SU-DHL-6 (cell line): Measurements from ENCODE around the gene DCLK1.

Source experiments
- H2AFZ ChIP-seq: fragments of 200-600 bp; sonication (generic); 2 replicates; pipeline ENCODE4 v1.6.1; 2014; ENCODE audit warnings: low read depth, mild to moderate bottlenecking, moderate library complexity, mixed read lengths, antibody characterized with exemption, low read length; ENCODE audit not compliant: severe bottlenecking
- H3F3A ChIP-seq: fragments of 200-600 bp; shearing (Covaris generic); 2 replicates; pipeline ENCODE4 v1.6.0; 2016; ENCODE audit warnings: antibody characterized with exemption, mild to moderate bottlenecking; ENCODE audit not compliant: insufficient read depth
- H3K27ac ChIP-seq: fragments of 200-600 bp; sonication (generic); 2 replicates; pipeline ENCODE4 v1.5.1; 2016; ENCODE audit warnings: low read depth, mild to moderate bottlenecking, low read length, moderate library complexity, mixed read lengths
- H3K27me3 ChIP-seq: fragments of 200-600 bp; sonication (generic), shearing (Covaris generic); 2 replicates; pipeline ENCODE4 v1.6.0; 2014; ENCODE audit warnings: mild to moderate bottlenecking, low read length
- H3K36me3 ChIP-seq: fragments of 200-600 bp; sonication (generic); 2 replicates; pipeline ENCODE4 v1.6.1; 2014; ENCODE audit warnings: mild to moderate bottlenecking, low read length, mixed read lengths
- H3K4me2 ChIP-seq: fragments of 300-600, 200-600 bp; shearing (Covaris generic), sonication (generic); 2 replicates; pipeline ENCODE4 v1.6.0; 2014; ENCODE audit warnings: low read length, low read depth, mild to moderate bottlenecking; ENCODE audit not compliant: poor library complexity, severe bottlenecking
- H3K4me3 ChIP-seq: fragments of 200-600 bp; sonication (generic); 2 replicates; pipeline ENCODE4 v1.5.1; 2014; ENCODE audit warnings: antibody characterized with exemption, low read length, mild to moderate bottlenecking, mixed read lengths; ENCODE audit not compliant: insufficient read depth, poor library complexity, severe bottlenecking
- H3K79me2 ChIP-seq: fragments of 200-600 bp; sonication (generic); 2 replicates; pipeline ENCODE4 v1.6.1; 2014; ENCODE audit warnings: mild to moderate bottlenecking, low read length, moderate library complexity; ENCODE audit not compliant: insufficient read depth
- H3K9ac ChIP-seq: fragments of 200-600 bp; sonication (generic); 2 replicates; pipeline ENCODE4 v1.7.0; 2014; ENCODE audit warnings: mild to moderate bottlenecking, low read length
- H3K9me2 ChIP-seq: fragments of 200-600 bp; sonication (generic); replicated peaks from 2 replicates; pipeline ENCODE4 v1.6.1; 2014; ENCODE audit warnings: low read length; ENCODE audit not compliant: insufficient read depth
- H3K9me3 ChIP-seq: fragments of 200-600 bp; sonication (generic); 2 replicates; pipeline ENCODE4 v1.6.1; 2014; ENCODE audit warnings: low read length, mixed read lengths; ENCODE audit not compliant: insufficient read depth
- H4K20me1 ChIP-seq: fragments of 200-600 bp; sonication (generic); 2 replicates; pipeline ENCODE4 v1.6.1; 2014; ENCODE audit warnings: low read depth, mild to moderate bottlenecking, antibody characterized with exemption, low read length, moderate library complexity, mixed read lengths
- EZH2phosphoT487 ChIP-seq: fragments of 200-600 bp; sonication (generic), shearing (Covaris generic); conservative IDR thresholded peaks from 2 replicates; pipeline ENCODE4 v1.6.1; 2018; ENCODE audit warnings: mild to moderate bottlenecking, antibody characterized with exemption, low read length, moderate library complexity, mixed read lengths
- TF ChIP-seq, protein P1 (sequence below): fragments of 200-600 bp; sonication (generic); IDR thresholded peaks from one replicate; pipeline ENCODE4 v1.5.1; 2017; ENCODE audit warnings: antibody characterized with exemption, mild to moderate bottlenecking, low read length, moderate library complexity; ENCODE audit not compliant: insufficient read depth, poor library complexity, severe bottlenecking

The DCLK1 gene

GRCh38 chr13:36173571-36174322 is 42.6 kb upstream of the DCLK1 start:
- Histone ChIP-seq H3K4me3 (no peak overlapping the region), H3K9me2 (no peaks in the 10 kb centered on the region), H3K4me2 (no peak overlapping the region), H3F3A (no peaks in the 10 kb centered on the region), H3K9me3 (no peaks in the 10 kb centered on the region), H3K27ac (no peak overlapping the region), H3K36me3 (no peaks in the 10 kb centered on the region), H2AFZ (no peak overlapping the region), H4K20me1 (no peaks in the 10 kb centered on the region), H3K9ac (no peak overlapping the region), H3K27me3 (no peaks in the 10 kb centered on the region), H3K79me2 (no peaks in the 10 kb centered on the region)
- no peak for TF ChIP-seq EZH2phosphoT487
- TF ChIP-seq, protein P1, sequence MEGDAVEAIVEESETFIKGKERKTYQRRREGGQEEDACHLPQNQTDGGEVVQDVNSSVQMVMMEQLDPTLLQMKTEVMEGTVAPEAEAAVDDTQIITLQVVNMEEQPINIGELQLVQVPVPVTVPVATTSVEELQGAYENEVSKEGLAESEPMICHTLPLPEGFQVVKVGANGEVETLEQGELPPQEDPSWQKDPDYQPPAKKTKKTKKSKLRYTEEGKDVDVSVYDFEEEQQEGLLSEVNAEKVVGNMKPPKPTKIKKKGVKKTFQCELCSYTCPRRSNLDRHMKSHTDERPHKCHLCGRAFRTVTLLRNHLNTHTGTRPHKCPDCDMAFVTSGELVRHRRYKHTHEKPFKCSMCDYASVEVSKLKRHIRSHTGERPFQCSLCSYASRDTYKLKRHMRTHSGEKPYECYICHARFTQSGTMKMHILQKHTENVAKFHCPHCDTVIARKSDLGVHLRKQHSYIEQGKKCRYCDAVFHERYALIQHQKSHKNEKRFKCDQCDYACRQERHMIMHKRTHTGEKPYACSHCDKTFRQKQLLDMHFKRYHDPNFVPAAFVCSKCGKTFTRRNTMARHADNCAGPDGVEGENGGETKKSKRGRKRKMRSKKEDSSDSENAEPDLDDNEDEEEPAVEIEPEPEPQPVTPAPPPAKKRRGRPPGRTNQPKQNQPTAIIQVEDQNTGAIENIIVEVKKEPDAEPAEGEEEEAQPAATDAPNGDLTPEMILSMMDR, result no peak

DNA sequence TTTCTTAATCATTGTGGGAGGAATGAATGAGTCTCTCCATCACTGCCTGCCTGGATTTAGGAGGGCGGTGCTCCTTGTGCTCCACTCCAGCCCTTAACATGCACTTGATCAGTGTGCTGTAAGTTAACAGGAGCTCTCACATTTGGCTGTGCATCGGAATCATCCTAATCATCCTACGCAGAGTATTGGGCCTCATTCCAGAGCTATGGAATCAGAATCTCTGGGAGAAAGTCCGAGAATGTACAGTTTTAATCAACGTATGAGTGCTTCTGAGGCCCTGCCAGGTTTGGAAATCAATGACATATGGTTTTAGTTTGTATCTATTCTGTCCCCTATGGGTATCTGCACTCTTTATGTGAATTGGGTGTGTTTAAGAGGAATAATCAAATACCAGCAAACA is 34.9 kb upstream of the DCLK1 start:
- TF ChIP-seq EZH2phosphoT487, result no peak
- TF ChIP-seq, protein P1, result no peak
- no peak overlapping the region for H3K27ac ChIP-seq

DNA sequence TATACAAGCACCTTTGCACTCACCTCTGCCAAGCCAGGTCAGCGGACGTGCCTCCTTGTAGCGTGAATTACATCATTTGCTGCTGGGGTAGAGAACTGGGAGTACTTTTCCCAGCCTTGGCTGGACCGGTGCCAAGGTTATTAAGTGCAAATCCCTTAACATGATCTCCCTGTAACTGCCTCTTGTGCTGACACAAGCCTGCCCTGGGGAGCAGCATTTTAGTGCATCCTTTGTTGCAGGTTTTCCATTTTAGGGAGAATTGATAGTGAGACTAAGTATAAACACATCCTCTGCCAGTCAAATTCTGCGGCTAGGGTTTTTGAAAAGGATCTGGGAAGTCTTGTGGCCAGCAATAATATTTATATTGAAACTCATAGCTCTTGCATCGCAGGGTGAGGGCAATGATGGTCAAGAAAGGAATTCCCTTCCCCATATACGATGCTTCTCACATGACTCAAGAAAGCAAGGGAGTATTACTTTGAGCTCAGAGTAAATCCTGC is 32.7 kb upstream of the DCLK1 start:
- Histone ChIP-seq H3K4me2 (no peak overlapping the region), H3F3A (no peaks in the 10 kb centered on the region), H3K27ac (no peak overlapping the region), H4K20me1 (no peaks in the 10 kb centered on the region), H3K9ac (no peak overlapping the region), H3K27me3 (no peaks in the 10 kb centered on the region), H3K9me2 (no peaks in the 10 kb centered on the region), H2AFZ (no peak overlapping the region), H3K36me3 (no peaks in the 10 kb centered on the region), H3K9me3 (no peaks in the 10 kb centered on the region), H3K4me3 (no peak overlapping the region), H3K79me2 (no peaks in the 10 kb centered on the region)
- TF ChIP-seq, protein P1, result no peak
- no peak for TF ChIP-seq EZH2phosphoT487

More for the DNA sequence above, 34.9 kb upstream of the DCLK1 start:
- no peaks in the 10 kb centered on the region for H3K9me2 ChIP-seq
- H3K9ac ChIP-seq, result no peak overlapping the region
- H3K27me3 ChIP-seq, result no peaks in the 10 kb centered on the region
- H3F3A ChIP-seq, result no peaks in the 10 kb centered on the region
- H3K9me3 ChIP-seq, result no peaks in the 10 kb centered on the region
- H3K36me3 ChIP-seq, result no peaks in the 10 kb centered on the region
- no peak overlapping the region for H3K4me2 ChIP-seq
- H3K4me3 ChIP-seq, result no peak overlapping the region
- H3K79me2 ChIP-seq, result no peaks in the 10 kb centered on the region
- H2AFZ ChIP-seq, result no peak overlapping the region
- H4K20me1 ChIP-seq, result no peaks in the 10 kb centered on the region
